ENCODE measurements around the gene MIGA2. TPM values are rescaled to one million over a fixed set of nuclear protein-coding genes. Genes with fewer than 3 reads are reported as not detected.

The MIGA2 gene
- total RNA-seq, 1 donor from 2014 or later = 50.2 TPM

GRCh38 chr9:129110740-129111527, 74.5 kb downstream of the MIGA2 start, which contains the start of the genes CRAT and PTPA:
Gene CRAT (minus strand): TSS chr9:129110793. CDS start chr9:129110509, 284 bp downstream.
Gene PTPA (plus strand): TSS chr9:129111415. CDS start chr9:129111601, 186 bp downstream.
- intact Hi-C loops (cut with micrococcal nuclease) = loop anchor here (1.0 to 10.0 kb wide), 16 partner anchors 20 to 908 kb away; partner anchors contain the start of genes ASB6, DNM1, DOLK and DOLPP1

DNA sequence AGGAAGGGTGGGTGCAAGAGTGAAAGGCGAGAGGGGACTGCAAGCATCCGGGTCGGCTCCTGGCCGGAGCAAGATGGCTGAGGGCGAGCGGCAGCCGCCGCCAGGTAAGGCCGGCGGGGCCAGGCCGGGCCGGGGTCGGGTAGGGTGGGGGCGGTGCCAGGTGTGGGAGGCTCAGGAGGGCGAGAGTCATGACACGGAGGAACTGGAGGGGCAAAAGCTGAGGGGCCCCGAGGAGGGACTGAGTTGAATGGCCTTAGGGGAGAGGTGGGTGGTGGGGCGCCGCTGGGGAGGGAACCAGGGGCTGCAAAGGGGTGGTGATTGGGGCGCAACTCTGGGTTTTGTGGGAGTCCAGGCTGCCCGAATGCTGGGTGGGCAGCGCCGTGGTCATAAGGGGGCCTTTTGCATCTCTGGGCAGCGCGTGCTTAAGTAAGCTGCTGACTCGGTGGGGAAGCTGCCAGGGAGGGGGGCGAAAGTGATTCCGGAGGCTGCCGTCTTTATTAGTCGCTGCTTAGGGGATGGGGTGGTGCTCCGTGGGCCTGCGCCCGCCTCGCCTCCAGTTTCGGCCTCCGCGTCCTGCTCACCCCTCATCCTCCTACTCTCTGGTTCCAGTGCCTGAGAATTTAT, 75.2 kb downstream of the MIGA2 start:
- intact Hi-C loops (cut with micrococcal nuclease) = loop anchor here (1.0 to 10.0 kb wide), 11 partner anchors 19 to 908 kb away; partner anchors contain the start of genes DNM1, LRRC8A, MIGA2 and SH3GLB2

- intact Hi-C loops (cut with micrococcal nuclease) = loop anchor here (5.0 to 10.0 kb wide), 2 partner anchors 560 to 858 kb away; partner anchors contain the start of gene SPTAN1
Observed at GRCh38 chr9:129112526-129112925, 76.1 kb downstream of the MIGA2 start.

DNA sequence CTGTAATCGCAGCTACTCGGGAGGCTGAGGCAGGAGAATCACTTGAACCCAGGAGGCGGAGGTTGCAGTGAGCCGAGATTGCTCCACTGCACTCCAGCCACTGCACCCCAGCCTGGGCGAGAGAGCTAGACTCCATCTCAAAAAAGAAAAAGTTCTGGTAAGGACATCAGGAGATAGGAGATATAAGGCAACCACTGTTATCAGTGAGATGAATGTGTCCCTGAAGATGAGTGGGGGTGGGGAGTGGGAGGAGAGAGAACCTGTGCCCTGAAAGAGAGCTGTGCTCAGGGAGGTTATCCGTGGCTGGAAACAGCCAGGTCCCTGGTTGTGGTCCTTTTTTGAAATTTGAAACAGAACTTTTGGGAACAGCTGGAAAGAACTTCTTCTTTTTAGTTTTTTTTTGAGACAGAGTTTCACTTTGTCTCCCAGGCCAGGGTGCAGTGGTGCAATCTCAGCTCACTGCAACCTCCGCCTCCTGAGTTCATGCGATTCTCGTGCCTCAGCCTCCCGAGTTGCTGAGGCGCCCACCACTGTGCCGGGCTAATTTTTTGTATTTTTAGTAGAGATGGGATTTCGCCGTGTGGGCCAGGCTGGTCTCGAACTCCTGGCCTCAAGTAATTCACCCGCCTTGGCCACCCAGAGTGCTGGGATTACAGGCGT, 77.3 kb downstream of the MIGA2 start:
- intact Hi-C loops (cut with micrococcal nuclease) = loop anchor here (5.0 to 10.0 kb wide), 2 partner anchors 561 to 859 kb away; partner anchors contain the start of gene SPTAN1

DNA sequence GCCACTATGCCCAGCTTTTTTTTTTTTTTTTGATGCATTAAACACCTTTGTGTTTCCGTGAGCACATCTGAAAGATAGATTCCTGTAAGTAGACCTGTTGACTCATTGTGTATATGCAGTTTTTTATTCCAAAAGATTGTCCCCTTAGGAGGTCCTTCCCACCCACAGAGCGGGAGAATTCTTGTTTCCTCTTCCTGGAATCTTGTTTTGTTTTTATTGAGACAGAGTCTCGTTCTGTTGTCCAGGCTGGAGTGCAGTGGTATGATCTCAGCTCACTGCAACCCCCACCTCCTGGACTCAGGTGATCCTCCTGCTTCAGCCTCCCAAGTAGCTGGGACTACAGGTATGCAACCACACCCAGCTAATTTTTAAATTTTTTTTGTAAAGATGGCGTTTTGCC, 82.4 kb downstream of the MIGA2 start:
- intact Hi-C loops (cut with micrococcal nuclease) = loop anchor here (10.0 kb wide), 1 partner anchor 864 kb away; no protein-coding TSS in a partner anchor

DNA sequence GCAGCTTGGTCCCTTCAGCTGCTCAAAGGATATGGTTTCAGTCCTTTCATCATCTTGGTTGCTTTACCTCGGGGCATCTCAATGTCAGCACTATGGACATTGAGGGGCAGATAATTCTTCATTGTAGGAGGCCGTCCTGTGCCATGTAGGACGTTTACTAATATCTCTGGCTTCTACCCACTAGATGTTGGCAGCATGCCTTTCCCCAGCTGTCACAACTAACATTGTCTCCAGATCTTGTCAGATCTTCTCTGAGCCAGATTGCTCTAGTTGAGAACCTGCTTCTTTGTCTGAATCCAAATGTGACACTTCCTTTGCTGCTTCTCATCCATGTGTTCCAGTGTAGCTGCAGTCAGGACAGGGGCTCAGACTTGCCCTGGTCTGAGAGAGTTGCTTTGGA, 85.1 kb downstream of the MIGA2 start:
- intact Hi-C loops (cut with micrococcal nuclease) = no loop called here

Other genes starting within 250 kb of the MIGA2 start
- 23.0 and 24.0 TPM in 2 replicates for gene TBC1D13, start 249.4 kb upstream of the MIGA2 start, total RNA-seq
- gene ENDOG, start 218.1 kb upstream of the MIGA2 start, total RNA-seq = 12.8 and 14.1 TPM in 2 replicates
- gene SPOUT1, start 206.8 kb upstream of the MIGA2 start, total RNA-seq = 93.1 and 105 TPM in 2 replicates
- gene KYAT1, start 154.7 kb upstream of the MIGA2 start, total RNA-seq = 13.9 and 14.9 TPM in 2 replicates
- gene LRRC8A, start 154.5 kb upstream of the MIGA2 start, total RNA-seq = 60.1 and 60.2 TPM in 2 replicates
- gene PHYHD1, start 115.6 kb upstream of the MIGA2 start, total RNA-seq = 2.7 and 2.9 TPM in 2 replicates
- 11.4 and 13.1 TPM in 2 replicates for gene DOLK, start 89.0 kb upstream of the MIGA2 start, total RNA-seq
- 103 and 105 TPM in 2 replicates for gene NUP188, start 88.9 kb upstream of the MIGA2 start, total RNA-seq
- gene SH3GLB2, start 8.3 kb upstream of the MIGA2 start, total RNA-seq = 87.4 and 93.5 TPM in 2 replicates
- gene DOLPP1, start 44.5 kb downstream of the MIGA2 start, total RNA-seq = 19.0 and 21.5 TPM in 2 replicates
- 15.0 and 15.2 TPM in 2 replicates for gene CRAT, start 74.2 kb downstream of the MIGA2 start, total RNA-seq
- 109 and 121 TPM in 2 replicates for gene PTPA, start 74.8 kb downstream of the MIGA2 start, total RNA-seq
- 3.3 and 3.4 TPM in 2 replicates for gene IER5L, start 141.6 kb downstream of the MIGA2 start, total RNA-seq